Upper lobe of right lung (tissue), 1 donor: ENCODE results near the gene CNTN1. TPM values are rescaled to one million over a fixed set of nuclear protein-coding genes. Genes with fewer than 3 reads are reported as not detected.

Experiments used
- ATAC-seq: fragments of 200-7000 bp; cut with Tn5 transposase; one replicate; pipeline ENCODE4 v1.9.1; 2020; ENCODE audit warnings: mild to moderate bottlenecking, moderate library complexity
- DNase-seq: peaks from one replicate; pipeline ENCODE4 v3.0.0-alpha.2; 2020
- H3K27ac ChIP-seq: fragments of 200-600 bp; one replicate; pipeline ENCODE4 v1.8.0; 2022
- H3K27me3 ChIP-seq: fragments of 200-600 bp; one replicate; pipeline ENCODE4 v1.8.0; 2022; ENCODE audit warnings: mild to moderate bottlenecking
- H3K36me3 ChIP-seq: fragments of 200-600 bp; one replicate; pipeline ENCODE4 v1.8.0; 2022
- H3K4me1 ChIP-seq: fragments of 200-600 bp; one replicate; pipeline ENCODE4 v1.8.0; 2022
- H3K4me3 ChIP-seq: fragments of 200-600 bp; one replicate; pipeline ENCODE4 v1.8.0; 2022; ENCODE audit warnings: mild to moderate bottlenecking
- H3K9me3 ChIP-seq: fragments of 200-600 bp; one replicate; pipeline ENCODE4 v1.8.0; 2022
- CTCF ChIP-seq: fragments of 200-600 bp; IDR thresholded peaks from one replicate; pipeline ENCODE4 v1.8.0; 2022; ENCODE audit warnings: antibody characterized with exemption
- intact Hi-C: fragments of 100-400 bp; cut with DNase I; formaldehyde crosslinking; loops from one replicate; pipeline ENCODE4 v1.11.0; 2022
- total RNA-seq: library from RNA; stranded (reverse); fragmentation: NEBNext Ultra II Directional; extraction: Animal tissue kit (Norgen Biotek cat#: 25700); gene quantifications from one replicate; pipeline ENCODE4 v1.2.1, GENCODE V29; 2021
- donor health status: DM: no; HTN: yes; CAD: no; lungs with severe emphysema.

CNTN1 gene
- total RNA-seq, 1 donor from 2014 or later, result 15.1 TPM

DNA sequence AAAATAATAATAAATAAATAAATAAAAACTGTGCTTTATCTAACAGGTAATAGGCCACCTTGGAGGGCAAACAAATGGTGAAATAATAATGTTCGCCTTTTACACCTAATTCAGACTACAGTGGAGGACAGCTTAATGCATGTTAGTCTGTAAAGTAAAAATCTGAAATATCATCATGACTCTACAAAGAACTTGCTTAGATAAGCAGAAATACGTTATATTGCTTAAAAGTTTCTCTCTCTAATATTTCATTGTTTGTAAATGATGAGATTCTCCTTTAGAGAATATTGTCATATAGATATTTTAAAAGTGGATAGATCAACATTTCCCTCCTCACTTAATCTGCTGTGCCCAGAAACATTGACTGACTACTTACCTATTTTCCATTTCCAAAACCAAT lies 397.2 kb downstream of the CNTN1 start:
- ATAC-seq (no peak), DNase-seq (no peak)
- intact Hi-C loops, result no loop called here
- Histone ChIP-seq H3K4me1 (no peaks in the 10 kb centered on the region), H3K9me3 (no peaks in the 10 kb centered on the region), H3K36me3 (no peaks in the 10 kb centered on the region), H3K27me3 (no peaks in the 10 kb centered on the region), H3K4me3 (no peak overlapping the region), H3K27ac (no peak overlapping the region)
- no peak for TF ChIP-seq CTCF

- DNase-seq (no peak), ATAC-seq (no peak)
- intact Hi-C loops, result no loop called here
- Histone ChIP-seq H3K27ac (no peak overlapping the region), H3K4me3 (no peak overlapping the region), H3K27me3 (no peaks in the 10 kb centered on the region), H3K9me3 (no peaks in the 10 kb centered on the region), H3K4me1 (no peaks in the 10 kb centered on the region), H3K36me3 (no peaks in the 10 kb centered on the region)
- no peak for TF ChIP-seq CTCF
Observed at GRCh38 chr12:41092115-41092514, 399.9 kb downstream of the CNTN1 start.

DNA sequence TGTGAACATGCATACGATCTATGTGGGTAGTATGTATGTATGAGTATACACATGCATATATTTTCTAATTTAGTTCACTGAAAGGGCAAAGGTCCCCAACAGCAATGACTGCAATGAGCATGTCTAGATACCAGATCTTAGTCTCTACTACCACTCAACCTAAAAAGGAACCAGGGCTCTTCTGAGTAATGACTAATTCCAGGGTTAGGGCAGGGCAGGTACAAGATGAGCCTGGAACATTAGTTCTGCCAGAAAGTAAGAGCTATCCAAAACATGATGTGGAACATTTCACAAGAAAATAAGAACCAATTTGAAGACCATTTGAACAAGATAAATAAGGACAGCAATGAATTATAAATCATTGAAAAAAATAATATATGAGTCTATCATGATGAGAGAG lies 404.6 kb downstream of the CNTN1 start:
- no peak for ATAC-seq

GRCh38 chr12:41100572-41100971 lies 408.3 kb downstream of the CNTN1 start:
- DNase-seq (no peak), ATAC-seq (no peak)
- Histone ChIP-seq H3K4me1 (no peaks in the 10 kb centered on the region), H3K27ac (no peak overlapping the region), H3K9me3 (no peaks in the 10 kb centered on the region), H3K36me3 (no peaks in the 10 kb centered on the region), H3K4me3 (no peak overlapping the region), H3K27me3 (no peaks in the 10 kb centered on the region)
- intact Hi-C loops, result no loop called here
- TF ChIP-seq CTCF, result no peak

More for the DNA sequence above, 404.6 kb downstream of the CNTN1 start:
- H3K27me3 ChIP-seq, result no peaks in the 10 kb centered on the region
- no peak for TF ChIP-seq CTCF
- H3K27ac ChIP-seq, result no peak overlapping the region
- no peak for DNase-seq
- intact Hi-C loops, result no loop called here
- H3K4me3 ChIP-seq, result no peak overlapping the region
- no peaks in the 10 kb centered on the region for H3K9me3 ChIP-seq
- no peaks in the 10 kb centered on the region for H3K36me3 ChIP-seq
- H3K4me1 ChIP-seq, result no peaks in the 10 kb centered on the region

- ATAC-seq (no peak), DNase-seq (no peak)
- Histone ChIP-seq H3K36me3 (no peaks in the 10 kb centered on the region), H3K27ac (no peak overlapping the region), H3K9me3 (no peaks in the 10 kb centered on the region), H3K4me1 (no peaks in the 10 kb centered on the region), H3K27me3 (no peaks in the 10 kb centered on the region), H3K4me3 (no peak overlapping the region)
- no peak for TF ChIP-seq CTCF
- intact Hi-C loops, result no loop called here
Observed at GRCh38 chr12:41101806-41102205, 409.6 kb downstream of the CNTN1 start.

DNA sequence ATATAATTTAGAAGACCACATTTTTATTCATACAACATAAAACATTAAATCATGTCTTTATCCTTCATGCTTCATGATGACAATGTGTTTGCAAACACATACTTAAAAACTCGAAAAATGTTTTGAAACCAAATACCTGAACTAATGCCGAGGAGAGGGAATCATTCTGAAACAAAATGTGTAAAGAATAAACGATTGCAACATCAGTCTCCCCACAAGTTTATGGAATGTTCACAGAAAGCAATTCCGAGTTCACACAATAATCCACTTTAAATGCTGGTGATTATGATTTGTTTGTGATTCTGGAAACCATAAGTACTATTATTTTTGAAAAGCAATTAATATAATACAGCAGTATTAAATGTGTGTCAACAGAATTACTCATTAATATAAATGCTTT lies 411.4 kb downstream of the CNTN1 start:
- H3K4me1 ChIP-seq, result no peaks in the 10 kb centered on the region
- H3K27ac ChIP-seq, result no peak overlapping the region
- DNase-seq, result no peak
- no peak for ATAC-seq
- no peaks in the 10 kb centered on the region for H3K9me3 ChIP-seq
- H3K4me3 ChIP-seq, result no peak overlapping the region
- no peak for TF ChIP-seq CTCF
- H3K36me3 ChIP-seq, result no peaks in the 10 kb centered on the region
- intact Hi-C loops, result no loop called here
- no peaks in the 10 kb centered on the region for H3K27me3 ChIP-seq
